Measurements from ENCODE around the gene CALHM1.

DNA sequence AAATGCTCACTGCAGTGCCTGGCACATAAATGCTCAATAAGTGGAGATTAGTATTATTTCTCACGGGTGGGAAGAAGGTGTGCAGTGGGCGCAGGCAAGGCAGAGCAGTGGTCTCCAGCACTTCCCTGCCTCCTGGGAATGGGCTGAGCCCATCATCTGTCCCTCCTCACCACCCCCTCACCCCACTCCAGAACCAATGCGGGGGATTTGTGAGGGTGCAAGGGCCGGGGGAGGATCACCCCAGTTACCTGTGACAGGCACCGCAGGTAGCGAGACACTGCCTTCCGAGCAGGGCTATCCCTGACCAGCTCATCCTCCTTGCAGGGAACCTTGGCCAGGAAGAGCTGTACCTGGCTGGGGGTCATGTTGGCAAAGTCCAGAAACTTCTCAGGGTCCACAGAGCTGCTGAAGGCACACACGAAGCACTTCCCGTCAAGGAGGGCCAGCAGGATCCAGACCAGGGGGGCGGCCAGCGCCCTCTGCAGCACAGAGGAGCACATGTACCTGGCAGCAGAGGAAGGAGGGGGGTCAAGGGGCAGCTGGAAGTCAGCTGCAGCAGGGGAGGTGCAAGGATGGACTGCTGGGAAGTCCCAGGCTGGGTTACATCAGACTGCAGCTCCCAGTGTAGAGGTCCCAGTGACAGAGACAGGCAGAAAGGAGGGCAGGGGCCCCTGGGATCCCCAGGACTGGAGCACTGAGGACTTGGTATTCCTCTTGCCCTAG is 17.5 kb upstream of the CALHM1 start:
- TF ChIP-seq POLR2A (IDR thresholded peaks at IDR 0.05) = no peak
- TF ChIP-seq, protein P1, sequence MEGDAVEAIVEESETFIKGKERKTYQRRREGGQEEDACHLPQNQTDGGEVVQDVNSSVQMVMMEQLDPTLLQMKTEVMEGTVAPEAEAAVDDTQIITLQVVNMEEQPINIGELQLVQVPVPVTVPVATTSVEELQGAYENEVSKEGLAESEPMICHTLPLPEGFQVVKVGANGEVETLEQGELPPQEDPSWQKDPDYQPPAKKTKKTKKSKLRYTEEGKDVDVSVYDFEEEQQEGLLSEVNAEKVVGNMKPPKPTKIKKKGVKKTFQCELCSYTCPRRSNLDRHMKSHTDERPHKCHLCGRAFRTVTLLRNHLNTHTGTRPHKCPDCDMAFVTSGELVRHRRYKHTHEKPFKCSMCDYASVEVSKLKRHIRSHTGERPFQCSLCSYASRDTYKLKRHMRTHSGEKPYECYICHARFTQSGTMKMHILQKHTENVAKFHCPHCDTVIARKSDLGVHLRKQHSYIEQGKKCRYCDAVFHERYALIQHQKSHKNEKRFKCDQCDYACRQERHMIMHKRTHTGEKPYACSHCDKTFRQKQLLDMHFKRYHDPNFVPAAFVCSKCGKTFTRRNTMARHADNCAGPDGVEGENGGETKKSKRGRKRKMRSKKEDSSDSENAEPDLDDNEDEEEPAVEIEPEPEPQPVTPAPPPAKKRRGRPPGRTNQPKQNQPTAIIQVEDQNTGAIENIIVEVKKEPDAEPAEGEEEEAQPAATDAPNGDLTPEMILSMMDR (IDR thresholded peaks at IDR 0.05 in 4 of 5, conservative IDR thresholded peaks at IDR 0.05 in 1 of 5) = no peak

Measured in gastrocnemius medialis (tissue), 4 donors.